ENCODE data around the gene LSP1. TPM values are rescaled to one million over a fixed set of nuclear protein-coding genes. Genes with fewer than 3 reads are reported as not detected.

Gene LSP1
- total RNA-seq, 1 donor from 2014 or later: 301 TPM

DNA sequence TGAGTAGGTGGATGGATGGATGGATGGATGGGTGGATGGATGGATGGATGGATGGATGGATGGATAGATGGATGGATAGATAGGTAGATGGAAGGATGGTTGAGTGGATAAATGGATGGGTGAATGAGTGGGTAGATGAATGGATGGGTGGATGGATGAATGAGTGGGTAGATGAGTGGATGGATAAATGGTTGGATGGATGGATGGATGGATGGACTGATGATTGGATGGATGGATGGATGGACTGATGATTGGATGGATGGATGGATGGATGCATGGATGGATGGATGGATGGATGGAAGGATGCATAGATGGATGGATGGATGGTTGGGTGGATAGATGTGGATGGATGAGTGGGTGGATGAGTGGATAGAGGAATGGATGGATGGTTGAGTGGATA lies 31.3 kb upstream of the LSP1 start:
- DNase-seq (no peak), ATAC-seq (ENCODE audit: low read depth) (no peak)
- Mint-ChIP-seq H3K4me3 (no peak overlapping the region), H3K36me3 (ENCODE audit: low read depth) (no peaks in the 10 kb centered on the region), H3K4me1 (no peaks in the 10 kb centered on the region), H3K27ac (no peak overlapping the region), H3K27me3 (peaks cover 10% of the 10 kb centered on the region), H3K9me3 (peaks cover 3% of the 10 kb centered on the region)
- no peak for TF ChIP-seq CTCF (IDR thresholded peaks at IDR 0.05)
- ChIA-PET POLR2A (no interaction called here), CTCF (interaction anchor here (1.6 kb wide), 1 partner anchor 11 kb away, joined by 4 read pairs; no protein-coding TSS in a partner anchor)
- intact Hi-C loops (cut with micrococcal nuclease): no loop called here

DNA sequence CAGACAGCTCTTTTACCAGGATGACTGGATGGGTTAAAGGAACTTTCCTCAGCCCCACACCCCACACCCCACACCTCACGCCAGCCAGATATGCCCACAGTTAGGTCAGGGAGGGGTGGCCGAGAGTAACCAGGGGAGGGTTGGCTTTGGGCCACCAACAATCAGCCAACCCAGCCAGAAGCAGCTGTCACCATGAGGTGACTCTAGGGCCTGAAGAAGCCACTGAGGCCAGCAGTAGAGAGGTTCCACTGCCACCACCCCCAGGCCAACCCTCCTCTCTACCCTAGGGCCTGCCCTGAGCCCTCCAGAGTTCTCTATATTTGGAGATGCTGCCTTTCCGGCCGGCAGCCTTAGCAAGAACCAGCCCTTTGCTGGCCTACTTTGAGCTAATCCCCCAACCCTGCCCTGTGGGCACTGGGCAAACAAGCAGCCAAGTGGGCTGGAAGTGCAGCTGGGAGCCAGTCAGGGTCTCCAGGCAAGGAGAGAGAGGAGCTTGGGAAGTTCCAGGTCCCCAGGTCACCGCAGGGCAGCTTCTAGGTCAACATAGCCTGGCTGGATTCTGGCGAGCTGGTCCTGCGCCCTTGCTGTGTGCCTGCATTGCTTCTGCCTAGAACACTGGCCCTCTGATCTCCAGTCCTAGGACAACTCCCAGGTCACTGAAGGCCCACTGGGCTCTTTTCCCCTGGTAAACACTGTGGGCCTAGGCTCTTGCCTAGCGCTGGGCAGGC lies 30.1 kb upstream of the LSP1 start:
- Mint-ChIP-seq H3K4me3 (no peak overlapping the region), H3K9me3 (peaks cover 3% of the 10 kb centered on the region), H3K36me3 (ENCODE audit: low read depth) (no peaks in the 10 kb centered on the region), H3K4me1 (no peaks in the 10 kb centered on the region), H3K27me3 (peaks cover 12% of the 10 kb centered on the region), H3K27ac (no peak overlapping the region)
- TF ChIP-seq CTCF (IDR thresholded peaks at IDR 0.05): no peak
- ChIA-PET POLR2A (no interaction called here), CTCF (interaction anchor here (1.2 kb wide), 1 partner anchor 129 kb away, joined by 6 read pairs; no protein-coding TSS in a partner anchor)
- ATAC-seq (ENCODE audit: low read depth) (no peak), DNase-seq (no peak)
- intact Hi-C loops (cut with micrococcal nuclease): no loop called here

GRCh38 chr11:1823376-1824220 lies 29.3 kb upstream of the LSP1 start:
- no peaks in the 10 kb centered on the region for H3K4me1 Mint-ChIP-seq
- no peak for DNase-seq
- H3K27me3 Mint-ChIP-seq: peaks cover 10% of the 10 kb centered on the region
- ATAC-seq (ENCODE audit: low read depth): no peak
- POLR2A ChIA-PET: no interaction called here
- H3K36me3 Mint-ChIP-seq (ENCODE audit: low read depth): no peaks in the 10 kb centered on the region
- intact Hi-C loops (cut with micrococcal nuclease): no loop called here
- H3K4me3 Mint-ChIP-seq: no peak overlapping the region
- H3K27ac Mint-ChIP-seq: no peak overlapping the region
- H3K9me3 Mint-ChIP-seq: no peaks in the 10 kb centered on the region
- CTCF ChIA-PET: interaction anchor here (1.1 to 1.7 kb wide), 2 partner anchors 9 to 171 kb away, joined by 3 to 4 read pairs; no protein-coding TSS in a partner anchor
- TF ChIP-seq CTCF (IDR thresholded peaks at IDR 0.05): no peak

DNA sequence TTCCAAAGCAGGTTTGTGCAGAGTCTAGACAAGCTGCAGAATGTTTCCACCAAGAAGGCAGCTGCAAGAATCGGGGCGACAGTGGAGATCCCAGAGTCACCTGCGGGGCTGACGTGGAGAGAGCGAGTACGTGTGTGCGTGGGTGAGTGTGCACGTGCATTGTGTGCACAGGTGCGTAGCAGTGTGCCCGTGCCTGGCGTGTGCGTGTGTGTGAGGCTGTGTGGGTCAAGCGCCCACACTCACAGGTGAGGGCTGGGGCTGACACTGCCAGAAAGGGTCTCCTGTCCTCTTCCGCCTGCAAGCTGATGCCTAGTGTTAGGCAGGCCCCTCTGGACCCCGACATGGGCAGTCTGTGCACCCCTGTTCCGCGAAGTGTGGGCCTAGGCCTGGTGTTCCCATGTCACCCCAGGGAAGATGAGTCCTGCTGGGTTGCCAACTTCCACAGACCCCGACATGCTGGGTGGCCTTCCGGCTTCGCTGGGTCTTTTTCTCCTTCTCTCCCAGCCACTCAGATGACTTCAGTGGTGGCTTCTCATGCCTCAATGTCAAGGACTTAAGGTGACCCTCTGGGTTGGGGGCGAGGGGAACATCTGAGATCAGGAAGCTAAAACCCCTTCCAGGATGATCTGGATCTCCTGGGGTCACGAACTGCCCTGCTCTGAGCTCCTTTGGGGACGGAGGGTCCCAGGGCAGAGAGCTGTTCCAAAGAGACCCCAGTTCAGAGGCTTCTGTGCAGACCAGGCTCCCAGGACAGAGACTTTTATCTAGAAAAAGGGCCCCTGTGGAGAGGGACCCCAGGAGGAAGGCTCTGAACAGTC lies 28.5 kb upstream of the LSP1 start:
- ChIA-PET CTCF (interaction anchor here (1.1 to 1.7 kb wide), 5 partner anchors 8 to 327 kb away, joined by 3 to 6 read pairs (median 5); no protein-coding TSS in a partner anchor), POLR2A (no interaction called here)
- no peak for TF ChIP-seq CTCF (IDR thresholded peaks at IDR 0.05)
- no peaks in the 10 kb centered on the region for H3K4me1 Mint-ChIP-seq
- no peak for DNase-seq
- ATAC-seq (ENCODE audit: low read depth): no peak
- no peak overlapping the region for H3K4me3 Mint-ChIP-seq
- no peaks in the 10 kb centered on the region for H3K36me3 Mint-ChIP-seq (ENCODE audit: low read depth)
- H3K27me3 Mint-ChIP-seq: peaks cover 12% of the 10 kb centered on the region
- intact Hi-C loops (cut with micrococcal nuclease): no loop called here
- no peak overlapping the region for H3K27ac Mint-ChIP-seq
- H3K9me3 Mint-ChIP-seq: no peaks in the 10 kb centered on the region

All from activated B cell treated with CpG ODN at 0.5 μM for 24 hours (primary cell).